Measurements from ENCODE around the gene PRKCA.

- TF ChIP-seq CTCF (conservative IDR thresholded peaks at IDR 0.05; ENCODE audit: low read depth, low read length), result no peak
- TF ChIP-seq EZH2 (IDR thresholded peaks at IDR 0.05; ENCODE audit: low read length, unreplicated experiment), result no peak
These were observed 509.3 kb downstream of the PRKCA start for GRCh38 chr17:66811683-66812054.
